ENCODE results near the gene C12orf57. TPM values are rescaled to one million over a fixed set of nuclear protein-coding genes. Genes with fewer than 3 reads are reported as not detected.

The C12orf57 gene
- total and polyA plus RNA-seq, 10 of the 15 experiments (the other 5 are each of a cell fraction or from before 2014, with no cell fraction given) = 64.5 to 377 (median 211) TPM

GRCh38 chr12:6960593-6961277 is 16.9 kb downstream of the C12orf57 start:
- Histone ChIP-seq H2AFZ (ENCODE audit: control insufficient read depth, low read depth, low read length) (no peak overlapping the region), H3K4me1 (ENCODE audit: control insufficient read depth, insufficient read depth, low read length) (peaks cover 76% of the 10 kb centered on the region), H3K4me3 (peak overlapping the region; percentile 95), H3K27me3 (replicated peaks in 1 of 2; ENCODE audit: control insufficient read depth in 2 of 2, insufficient read depth in 2 of 2, low read length in 1 of 2) (no peaks in the 10 kb centered on the region), H3K4me2 (ENCODE audit: control insufficient read depth, insufficient read depth) (peak overlapping the region; percentile 99), H3K9me3 (replicated peaks; ENCODE audit: control insufficient read depth, insufficient read depth, low read length) (no peaks in the 10 kb centered on the region), H3K9ac (ENCODE audit: control insufficient read depth, insufficient read depth, low read length) (peak overlapping the region; percentile 91), H4K20me1 (ENCODE audit: control insufficient read depth, insufficient read depth) (no peaks in the 10 kb centered on the region), H3K79me2 (ENCODE audit: control insufficient read depth, insufficient read depth, low read length) (peaks cover 55% of the 10 kb centered on the region), H3K27ac (ENCODE audit: control insufficient read depth, insufficient read depth) (peak overlapping the region; percentile 99), H3K36me3 (ENCODE audit: control insufficient read depth in 2 of 2, insufficient read depth in 2 of 2, low read length in 1 of 2) (peaks cover 19 to 35% of the 10 kb centered on the region in 2 experiments)
- peak; percentile 34 for ATAC-seq
- ChIA-PET RAD21 (ENCODE audit: unreplicated experiment) (interaction anchor here (1.1 to 13.5 kb wide), 8 partner anchors 9 to 151 kb away, joined by 3 to 426 read pairs (median 5); partner anchors contain the start of genes C12orf57, PTPN6, RNU7-1 and SPSB2), CTCF (interaction anchor here (0.9 to 13.2 kb wide), 9 partner anchors 8 to 153 kb away, joined by 4 to 645 read pairs (median 5); partner anchors contain the start of genes C12orf57, LPCAT3, PTPN6 and RNU7-1), POLR2A (interaction anchor here (1.0 to 13.5 kb wide), 7 partner anchors 8 to 148 kb away, joined by 3 to 524 read pairs (median 5); partner anchors contain the start of genes C12orf57, C1RL, LPCAT3 and PTPN6), SMC1A (ENCODE audit: uncharacterized antibody, unreplicated experiment) (interaction anchor here (0.9 to 13.2 kb wide), 6 partner anchors 13 to 152 kb away, joined by 3 to 395 read pairs (median 4); partner anchors contain the start of genes C12orf57, CDCA3, PTPN6 and RNU7-1)
- FAIRE-seq = peak; percentile 98
- in situ Hi-C loops (cut with MboI) (loop anchor here (5.0 to 25.0 kb wide), 2 partner anchors 152 to 1677 kb away; no protein-coding TSS in a partner anchor), intact Hi-C loops (cut with micrococcal nuclease; ENCODE audit: unreplicated experiment) (loop anchor here (1.0 to 5.0 kb wide), 4 partner anchors 7 to 152 kb away; partner anchors contain the start of gene C12orf57)
- DNase-seq (ENCODE audit: low read depth, low spot score) = no peak
- BruUV-seq (replicated peaks) = no TSS peak
- 20% methylated on average over 13 of the region's 13 CpGs for WGBS (ENCODE audit: insufficient coverage, insufficient replicate concordance, low lambda C conversion rate, missing lambda C conversion rate)
- TF ChIP-seq, protein P1, sequence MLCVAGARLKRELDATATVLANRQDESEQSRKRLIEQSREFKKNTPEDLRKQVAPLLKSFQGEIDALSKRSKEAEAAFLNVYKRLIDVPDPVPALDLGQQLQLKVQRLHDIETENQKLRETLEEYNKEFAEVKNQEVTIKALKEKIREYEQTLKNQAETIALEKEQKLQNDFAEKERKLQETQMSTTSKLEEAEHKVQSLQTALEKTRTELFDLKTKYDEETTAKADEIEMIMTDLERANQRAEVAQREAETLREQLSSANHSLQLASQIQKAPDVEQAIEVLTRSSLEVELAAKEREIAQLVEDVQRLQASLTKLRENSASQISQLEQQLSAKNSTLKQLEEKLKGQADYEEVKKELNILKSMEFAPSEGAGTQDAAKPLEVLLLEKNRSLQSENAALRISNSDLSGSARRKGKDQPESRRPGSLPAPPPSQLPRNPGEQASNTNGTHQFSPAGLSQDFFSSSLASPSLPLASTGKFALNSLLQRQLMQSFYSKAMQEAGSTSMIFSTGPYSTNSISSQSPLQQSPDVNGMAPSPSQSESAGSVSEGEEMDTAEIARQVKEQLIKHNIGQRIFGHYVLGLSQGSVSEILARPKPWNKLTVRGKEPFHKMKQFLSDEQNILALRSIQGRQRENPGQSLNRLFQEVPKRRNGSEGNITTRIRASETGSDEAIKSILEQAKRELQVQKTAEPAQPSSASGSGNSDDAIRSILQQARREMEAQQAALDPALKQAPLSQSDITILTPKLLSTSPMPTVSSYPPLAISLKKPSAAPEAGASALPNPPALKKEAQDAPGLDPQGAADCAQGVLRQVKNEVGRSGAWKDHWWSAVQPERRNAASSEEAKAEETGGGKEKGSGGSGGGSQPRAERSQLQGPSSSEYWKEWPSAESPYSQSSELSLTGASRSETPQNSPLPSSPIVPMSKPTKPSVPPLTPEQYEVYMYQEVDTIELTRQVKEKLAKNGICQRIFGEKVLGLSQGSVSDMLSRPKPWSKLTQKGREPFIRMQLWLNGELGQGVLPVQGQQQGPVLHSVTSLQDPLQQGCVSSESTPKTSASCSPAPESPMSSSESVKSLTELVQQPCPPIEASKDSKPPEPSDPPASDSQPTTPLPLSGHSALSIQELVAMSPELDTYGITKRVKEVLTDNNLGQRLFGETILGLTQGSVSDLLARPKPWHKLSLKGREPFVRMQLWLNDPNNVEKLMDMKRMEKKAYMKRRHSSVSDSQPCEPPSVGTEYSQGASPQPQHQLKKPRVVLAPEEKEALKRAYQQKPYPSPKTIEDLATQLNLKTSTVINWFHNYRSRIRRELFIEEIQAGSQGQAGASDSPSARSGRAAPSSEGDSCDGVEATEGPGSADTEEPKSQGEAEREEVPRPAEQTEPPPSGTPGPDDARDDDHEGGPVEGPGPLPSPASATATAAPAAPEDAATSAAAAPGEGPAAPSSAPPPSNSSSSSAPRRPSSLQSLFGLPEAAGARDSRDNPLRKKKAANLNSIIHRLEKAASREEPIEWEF (IDR thresholded peaks at IDR 0.05; ENCODE audit: insufficient replicate concordance, low read depth, low read length) = no peak
- TF ChIP-seq ZNF24 (IDR thresholded peaks at IDR 0.05) = no peak
- TF ChIP-seq KDM1A (IDR thresholded peaks at IDR 0.05; ENCODE audit: borderline replicate concordance) = no peak
- no peak for TF ChIP-seq NRF1 (conservative IDR thresholded peaks at IDR 0.05; ENCODE audit: low read depth, low read length)
- TF ChIP-seq, protein P2, sequence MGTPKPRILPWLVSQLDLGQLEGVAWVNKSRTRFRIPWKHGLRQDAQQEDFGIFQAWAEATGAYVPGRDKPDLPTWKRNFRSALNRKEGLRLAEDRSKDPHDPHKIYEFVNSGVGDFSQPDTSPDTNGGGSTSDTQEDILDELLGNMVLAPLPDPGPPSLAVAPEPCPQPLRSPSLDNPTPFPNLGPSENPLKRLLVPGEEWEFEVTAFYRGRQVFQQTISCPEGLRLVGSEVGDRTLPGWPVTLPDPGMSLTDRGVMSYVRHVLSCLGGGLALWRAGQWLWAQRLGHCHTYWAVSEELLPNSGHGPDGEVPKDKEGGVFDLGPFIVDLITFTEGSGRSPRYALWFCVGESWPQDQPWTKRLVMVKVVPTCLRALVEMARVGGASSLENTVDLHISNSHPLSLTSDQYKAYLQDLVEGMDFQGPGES (IDR thresholded peaks at IDR 0.05) = no peak
- TF ChIP-seq PKNOX1 (IDR thresholded peaks at IDR 0.05) = no peak
- no peak for TF ChIP-seq CHD1 (IDR thresholded peaks at IDR 0.05; ENCODE audit: low read depth, low read length)
- TF ChIP-seq NFYA (IDR thresholded peaks at IDR 0.05; ENCODE audit: borderline replicate concordance, low read depth, low read length) = no peak
- no peak for TF ChIP-seq HSF1 (IDR thresholded peaks at IDR 0.05; ENCODE audit: low read depth, low read length)
- no peak for TF ChIP-seq TCF3 (IDR thresholded peaks at IDR 0.05; ENCODE audit: borderline replicate concordance, insufficient read depth, low read depth, low read length)
- TF ChIP-seq SRF (IDR thresholded peaks at IDR 0.05; ENCODE audit: low read depth in 2 of 2, low read length in 2 of 2) = 0 out of 4 replicates have a peak, but pooled peaks of 1 of the 2 experiments have one; percentile 21
- TF ChIP-seq RFX5 (IDR thresholded peaks at IDR 0.05; ENCODE audit: low read depth, low read length) = no peak
- TF ChIP-seq KAT2A (conservative IDR thresholded peaks at IDR 0.05; ENCODE audit: control insufficient read depth, low read depth, low read length) = no peak

All from GM12878 (cell line).